HEK293T (cell line): ENCODE data around the gene OR51B4.

Experiments used
- ELF4 ChIP-seq: fragments of 450-650 bp; IDR thresholded peaks from 2 replicates; pipeline ENCODE4 v1.6.1; 2017; ENCODE audit warnings: antibody characterized with exemption
- LEF1 ChIP-seq: fragments of 450-650 bp; IDR thresholded peaks from 2 replicates; pipeline ENCODE4 v1.6.1; 2017; ENCODE audit warnings: mild to moderate bottlenecking, borderline replicate concordance
- NFRKB ChIP-seq: fragments of 450-650 bp; IDR thresholded peaks from 2 replicates; pipeline ENCODE4 v1.6.1; 2016; ENCODE audit warnings: mild to moderate bottlenecking, moderate library complexity

DNA sequence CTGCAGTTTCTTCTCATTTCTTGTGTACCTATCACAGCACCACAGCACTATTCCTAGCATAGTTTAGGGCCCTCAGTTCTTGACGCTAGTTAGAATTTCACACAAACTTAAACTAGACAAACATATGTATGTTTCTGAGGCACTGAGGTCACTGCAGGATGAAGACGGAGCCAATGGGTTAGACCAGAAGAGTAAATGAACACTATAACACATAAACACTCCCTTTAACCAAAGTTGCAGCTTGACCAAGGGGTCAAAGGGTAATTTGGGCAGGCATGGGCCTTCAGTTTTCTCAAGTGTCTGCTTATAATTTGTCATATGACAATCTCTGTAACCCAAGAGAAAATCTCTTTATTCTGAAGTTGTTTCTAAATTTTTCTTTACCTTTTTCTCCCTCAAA is 19.1 kb downstream of the OR51B4 start:
- TF ChIP-seq LEF1 = no peak
- no peak for TF ChIP-seq NFRKB
- no peak for TF ChIP-seq ELF4
